CD4-positive, alpha-beta T cell treated with Interferon gamma for 1 hour (primary cell): ENCODE data around the gene EXOC2.
"Not testable (repeated sequence)": the region's sequence is repeated elsewhere in the genome, so short reads cannot be mapped to it uniquely, and the experiment has no call there.

Experiments used
- DNase-seq: peaks from one replicate; pipeline ENCODE4 v3.0.0-alpha.2; 2020

The EXOC2 gene

GRCh38 chr6:710601-711571, 17.9 kb upstream of the EXOC2 start:
- DNase-seq, result peak; percentile 32

DNA sequence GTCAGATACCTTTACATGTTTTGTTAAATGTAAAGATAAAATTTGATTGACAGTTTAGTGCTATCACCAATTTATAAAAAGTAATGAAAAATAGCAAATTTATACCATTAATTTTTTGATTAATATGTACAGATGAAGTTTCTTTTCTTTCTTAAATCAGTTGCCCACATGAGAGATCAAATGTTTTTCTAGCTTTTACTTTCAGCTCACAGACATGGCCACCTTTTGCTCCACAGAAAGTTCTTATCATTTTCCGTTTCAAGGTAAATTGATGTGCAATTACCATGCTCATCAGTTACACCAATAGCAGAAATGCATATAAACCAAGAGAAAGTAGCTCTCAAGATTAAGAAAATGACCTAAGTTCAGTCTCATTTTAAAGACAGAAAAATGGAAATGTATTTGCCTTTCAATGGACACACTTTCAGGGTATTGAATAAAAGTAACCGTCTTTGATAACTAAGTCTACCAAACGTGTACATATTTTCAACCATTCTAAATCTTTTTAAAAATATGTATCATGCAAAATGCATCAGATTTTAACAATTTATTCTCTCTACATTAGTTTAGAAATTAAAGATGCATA, 16.6 kb upstream of the EXOC2 start:
- no peak for DNase-seq

- no peak for DNase-seq
These were observed 15.3 kb upstream of the EXOC2 start for GRCh38 chr6:708237-708598.

DNA sequence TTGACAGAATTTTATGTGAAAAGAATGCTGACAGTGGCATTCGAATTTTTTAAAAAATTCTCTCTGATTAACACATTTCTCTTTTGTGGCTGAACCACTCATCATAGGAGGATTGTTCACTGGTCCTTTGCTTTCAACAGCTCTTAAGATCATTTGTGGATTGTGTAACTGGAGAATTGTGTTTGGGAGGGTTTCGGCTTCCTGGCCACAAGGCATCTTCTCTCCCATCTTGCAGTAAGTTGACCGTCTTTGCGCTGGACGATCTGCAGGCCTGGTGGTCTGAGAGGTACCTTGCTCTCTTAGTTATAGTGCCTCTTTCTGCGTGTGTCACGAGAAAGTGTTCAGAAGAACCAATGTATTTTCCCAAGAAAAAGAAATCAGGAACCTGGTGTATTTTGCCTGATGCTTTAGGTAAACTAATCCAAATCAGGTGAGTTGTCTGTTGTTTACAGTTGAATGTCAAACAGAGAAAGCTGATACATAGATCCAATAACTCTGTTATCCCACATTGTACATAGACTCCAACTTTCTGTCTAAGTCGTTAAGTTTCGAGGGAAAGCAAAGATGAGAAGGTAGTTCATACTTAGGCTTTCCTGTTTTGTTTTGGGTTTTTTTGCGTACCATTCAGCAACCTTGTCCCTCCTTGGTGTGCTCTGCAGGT, 14.8 kb upstream of the EXOC2 start:
- DNase-seq, result no peak

DNA sequence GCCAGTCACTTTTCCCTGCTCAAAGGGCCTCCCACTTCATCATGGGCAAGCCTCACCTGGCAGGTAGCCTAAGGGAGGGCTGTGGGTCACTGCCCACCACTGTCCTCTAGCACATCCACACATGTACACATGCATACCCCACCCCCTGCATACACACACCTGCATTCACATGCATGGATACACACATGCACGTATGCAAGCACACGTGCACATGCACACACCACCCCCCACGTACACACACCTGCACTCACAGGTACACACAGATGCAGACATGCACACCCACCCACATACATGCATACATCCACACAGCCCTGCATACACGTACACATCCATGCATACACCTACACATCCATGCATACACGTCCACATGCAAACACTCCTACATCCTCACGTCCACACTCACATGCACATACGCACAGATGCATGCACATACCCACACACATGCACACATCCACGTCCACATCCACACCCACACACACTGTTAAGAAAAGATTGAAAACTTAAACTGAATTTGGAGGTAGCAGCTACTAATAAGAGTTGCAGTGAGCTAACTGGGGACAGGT, 14.0 kb upstream of the EXOC2 start:
- DNase-seq, result no peak

GRCh38 chr6:706146-706545, 13.2 kb upstream of the EXOC2 start:
- no peak for DNase-seq

- DNase-seq, result no peak
These were observed 12.1 kb upstream of the EXOC2 start for GRCh38 chr6:705047-705446.

DNA sequence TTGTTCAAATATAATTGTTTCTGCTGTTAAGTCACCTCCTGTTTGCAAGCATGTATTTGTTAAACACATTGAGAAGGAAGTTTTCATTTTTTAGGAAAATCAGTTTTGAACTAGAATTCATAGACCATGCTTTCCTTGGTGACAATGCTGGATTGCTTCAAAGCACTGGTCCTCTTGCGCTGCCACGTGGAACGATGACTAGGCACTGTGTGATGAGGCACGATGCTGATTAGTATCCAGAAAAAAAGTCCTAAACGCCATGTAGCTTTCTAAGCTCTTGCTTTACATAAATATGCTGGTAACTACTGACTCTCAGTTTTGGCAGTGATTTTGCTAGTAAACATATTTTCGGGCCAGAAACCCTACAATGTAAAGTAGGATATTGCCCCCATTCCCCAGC, 11.1 kb upstream of the EXOC2 start:
- DNase-seq, result no peak

- no peak for DNase-seq
These were observed 10.6 kb upstream of the EXOC2 start for GRCh38 chr6:703552-703951.

GRCh38 chr6:701700-702479, 9.0 kb upstream of the EXOC2 start:
- no peak for DNase-seq

DNA sequence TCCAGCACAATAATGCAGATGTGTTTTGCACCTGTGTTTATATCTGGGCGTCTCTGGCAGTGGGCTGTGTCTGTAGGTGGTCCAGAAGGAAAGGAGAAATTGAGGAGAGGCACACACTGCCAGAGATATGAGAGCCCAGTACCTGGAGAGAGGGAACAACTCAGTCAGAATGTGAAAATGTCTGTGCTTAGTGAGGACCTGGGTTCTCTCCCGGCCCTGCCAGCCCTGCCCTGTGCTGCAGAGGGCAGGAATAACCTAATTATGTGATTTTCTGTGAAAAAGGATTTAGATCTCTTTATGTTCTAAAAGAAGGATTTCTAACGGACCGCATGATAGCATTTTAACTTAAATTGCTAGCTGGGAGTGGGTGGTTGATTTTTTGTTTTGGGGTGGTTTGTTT, 8.3 kb upstream of the EXOC2 start:
- DNase-seq, result no peak

DNA sequence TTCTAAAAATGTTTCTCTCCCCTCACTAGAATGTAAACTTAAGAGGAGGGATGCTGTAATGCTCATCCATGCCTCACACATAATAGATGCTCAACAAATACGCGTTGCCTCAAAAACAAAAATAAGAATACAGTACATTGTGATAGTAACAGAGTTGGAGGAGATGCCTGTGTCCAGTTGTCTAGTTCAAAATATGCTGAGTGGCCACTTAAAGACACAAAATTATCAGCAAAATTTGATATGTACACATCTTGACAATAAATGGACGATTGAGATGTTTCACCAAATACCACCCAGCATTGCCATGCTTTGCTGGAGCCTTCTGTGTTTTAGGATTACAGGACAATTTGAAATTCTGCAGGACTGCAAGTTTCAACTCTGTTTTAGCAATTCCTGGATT, 7.6 kb upstream of the EXOC2 start:
- no peak for DNase-seq

DNA sequence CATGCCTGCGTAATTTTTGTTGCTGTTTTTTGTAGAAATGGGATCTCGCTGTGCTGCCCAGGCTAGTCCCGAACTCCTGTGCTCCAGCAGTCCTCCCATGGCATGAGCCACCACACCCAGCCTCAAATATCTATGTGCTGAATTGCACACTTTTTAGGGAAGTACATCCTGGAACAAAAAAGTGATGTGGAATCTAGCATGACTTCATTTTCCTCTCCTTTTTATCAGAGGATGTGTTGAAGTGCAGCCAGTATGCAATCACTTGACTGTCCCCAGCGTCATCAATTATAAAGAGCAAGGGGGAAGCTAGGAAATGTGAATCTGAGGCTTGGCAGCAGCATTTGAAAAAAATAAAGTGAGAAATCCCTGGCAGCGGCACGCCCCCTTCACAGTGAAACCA, 6.4 kb upstream of the EXOC2 start:
- DNase-seq, result no peak

GRCh38 chr6:694431-695126, 1.6 kb upstream of the EXOC2 start:
- DNase-seq, result not testable (repeated sequence)

- no peak for DNase-seq
These were observed 727 bp upstream of the EXOC2 start for GRCh38 chr6:693723-694009.

DNA sequence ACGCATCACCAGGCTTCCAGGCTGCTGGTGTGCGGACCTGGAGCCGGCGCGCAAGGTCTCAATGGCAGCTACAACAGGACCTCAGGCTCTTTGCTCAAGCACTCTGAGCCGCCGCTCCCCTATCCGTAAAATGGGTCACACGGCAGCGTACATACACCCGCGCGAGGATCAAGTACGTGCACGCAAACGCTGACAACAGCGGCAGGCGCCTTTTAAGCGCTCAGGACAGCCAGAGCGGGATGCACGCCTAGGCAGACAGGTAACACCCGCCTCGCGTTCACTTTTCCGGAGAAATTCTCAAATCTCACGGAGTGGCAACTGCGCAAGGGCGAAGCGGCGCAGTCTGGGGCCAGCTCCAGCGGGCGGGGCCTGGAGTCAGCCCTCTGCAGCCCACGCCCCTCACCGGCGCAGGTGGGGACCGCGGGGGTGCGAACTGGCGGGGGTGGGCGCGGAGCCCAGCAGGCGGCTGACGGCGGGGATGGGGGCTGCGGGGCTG, 535 bp downstream of the EXOC2 start:
- peak; percentile 64 for DNase-seq

- DNase-seq, result no peak
These were observed 3.7 kb downstream of the EXOC2 start for GRCh38 chr6:689223-689622.

DNA sequence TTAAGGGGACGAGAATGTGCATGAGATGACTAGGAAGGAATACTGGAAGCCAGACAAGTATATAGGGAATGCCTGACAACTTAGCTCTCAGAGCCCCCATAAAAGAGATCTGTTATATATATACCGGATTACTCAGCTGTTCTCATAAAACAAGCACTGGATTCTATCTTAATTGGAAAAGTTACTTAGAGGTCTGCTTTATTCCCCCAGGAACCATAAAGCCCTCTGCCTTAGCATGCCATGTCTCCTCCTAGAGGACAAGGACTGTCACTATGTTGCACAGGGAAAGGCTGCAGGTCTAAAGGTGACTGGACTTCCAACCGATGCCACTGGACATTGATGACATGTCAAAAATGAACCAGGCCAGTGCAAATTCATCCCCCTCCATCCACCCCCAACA, 6.4 kb downstream of the EXOC2 start:
- no peak for DNase-seq

GRCh38 chr6:684831-685636, 7.9 kb downstream of the EXOC2 start:
- no peak for DNase-seq

DNA sequence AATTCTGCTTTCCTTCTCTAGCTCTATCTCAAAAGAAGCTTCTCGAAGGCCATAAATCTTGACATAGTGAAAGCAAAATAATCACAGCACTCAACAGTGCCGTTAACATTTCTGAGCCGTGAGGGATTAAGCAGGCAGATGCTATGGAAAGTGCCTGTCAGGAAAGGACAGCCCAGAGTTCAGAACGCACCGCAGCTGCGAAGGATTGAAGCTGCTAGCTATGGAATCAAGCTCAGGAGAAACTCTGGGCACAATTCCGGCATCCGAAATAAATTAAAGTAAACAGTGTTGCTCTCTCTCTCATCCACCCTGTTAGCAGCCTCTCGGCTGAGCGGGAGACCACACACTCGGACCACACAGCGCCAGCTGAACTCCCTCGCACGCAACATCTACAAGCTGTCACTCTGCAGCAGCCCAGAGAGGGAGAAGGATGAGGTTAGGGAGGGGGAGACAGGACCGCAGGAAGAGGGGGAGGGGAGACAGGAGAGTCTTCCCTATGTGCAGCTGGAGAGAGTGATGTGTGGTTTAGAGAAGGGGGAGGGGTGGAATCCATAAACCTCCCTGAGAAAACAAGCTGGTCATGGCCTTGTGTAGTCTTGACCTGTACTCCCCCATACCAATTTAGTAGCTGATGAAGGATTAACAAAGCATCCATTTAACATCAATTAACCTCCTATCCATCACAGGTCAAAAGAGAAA, 9.0 kb downstream of the EXOC2 start:
- no peak for DNase-seq
